ENCODE data around the gene FAM120B. TPM values are rescaled to one million over a fixed set of nuclear protein-coding genes. Genes with fewer than 3 reads are reported as not detected.
"Not testable (repeated sequence)": the region's sequence is repeated elsewhere in the genome, so short reads cannot be mapped to it uniquely, and the experiment has no call there.

FAM120B gene
- total RNA-seq, 1 donor from 2014 or later, result 32.8 TPM

- peak; percentile 64 for DNase-seq
Measured at GRCh38 chr6:170298688-170299087, 7.9 kb upstream of the FAM120B start.

DNA sequence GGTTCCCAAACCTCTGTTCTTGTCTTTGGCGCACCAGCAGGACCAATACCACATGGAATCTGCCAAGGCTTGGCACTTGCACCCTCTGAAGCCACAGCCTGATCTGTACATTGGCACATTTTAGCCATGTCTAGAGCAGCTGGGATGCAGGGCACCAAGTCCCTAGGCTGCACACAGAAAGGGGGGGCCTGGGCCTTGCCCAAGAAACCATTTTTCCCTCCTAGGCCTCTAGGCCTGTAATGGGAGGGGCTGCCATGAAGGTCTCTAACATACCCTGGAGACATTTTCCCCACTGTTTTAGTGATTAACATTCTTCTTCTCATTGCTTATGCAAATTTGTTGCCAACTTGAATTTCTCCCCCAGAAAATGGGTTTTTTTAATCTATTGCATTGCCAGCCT is 5.4 kb upstream of the FAM120B start:
- DNase-seq, result no peak

DNA sequence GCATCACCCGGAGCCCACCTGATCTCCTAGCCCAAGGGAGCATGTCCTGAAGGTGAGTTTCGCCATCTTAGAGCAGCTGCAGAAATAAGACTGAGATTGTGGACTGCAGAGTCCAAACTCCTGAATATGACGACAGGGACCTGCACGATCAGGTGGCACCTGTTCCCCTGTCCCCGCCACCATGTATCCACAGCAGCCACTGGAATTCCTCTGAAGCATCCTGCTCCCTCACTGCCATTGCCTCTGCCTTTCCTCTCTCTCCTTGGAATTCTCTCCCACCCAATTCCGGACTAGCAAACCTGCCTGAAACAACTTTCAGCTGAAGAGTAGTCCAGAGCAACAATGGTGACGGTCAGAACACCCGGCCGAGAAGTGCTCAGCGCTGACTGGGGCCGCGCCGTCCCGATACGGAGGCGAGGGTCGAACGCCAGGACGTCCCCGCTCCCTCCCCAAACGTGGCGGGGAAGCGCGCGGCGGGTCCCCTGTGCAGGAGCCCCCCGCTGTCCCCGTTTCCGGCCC is 694 bp upstream of the FAM120B start:
- no peak for DNase-seq

DNA sequence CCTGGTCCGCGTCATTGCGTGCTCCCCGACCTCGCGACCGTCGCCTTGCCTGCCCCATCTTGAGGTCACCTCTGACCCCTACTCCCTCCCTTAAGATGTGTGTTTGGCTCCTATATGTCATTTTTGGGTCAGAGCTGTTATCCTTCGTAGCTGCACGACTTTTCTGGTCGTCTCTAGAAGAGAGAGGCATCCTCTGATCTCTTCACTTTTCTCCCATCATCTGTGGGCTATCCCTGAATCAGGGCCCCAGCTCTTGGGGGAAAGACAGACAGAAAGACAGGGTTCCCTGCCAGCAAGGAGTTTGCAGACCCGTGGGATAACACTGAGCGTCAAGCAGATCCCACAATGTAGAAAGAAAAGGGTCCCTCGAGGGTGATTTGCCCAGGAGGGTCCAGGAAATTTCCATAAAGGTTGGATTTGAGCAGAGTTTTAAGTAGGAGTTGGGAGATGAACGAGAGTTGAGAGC is 555 bp downstream of the FAM120B start:
- no peak for DNase-seq

GRCh38 chr6:170308761-170309160 is 2.2 kb downstream of the FAM120B start:
- DNase-seq, result no peak

DNA sequence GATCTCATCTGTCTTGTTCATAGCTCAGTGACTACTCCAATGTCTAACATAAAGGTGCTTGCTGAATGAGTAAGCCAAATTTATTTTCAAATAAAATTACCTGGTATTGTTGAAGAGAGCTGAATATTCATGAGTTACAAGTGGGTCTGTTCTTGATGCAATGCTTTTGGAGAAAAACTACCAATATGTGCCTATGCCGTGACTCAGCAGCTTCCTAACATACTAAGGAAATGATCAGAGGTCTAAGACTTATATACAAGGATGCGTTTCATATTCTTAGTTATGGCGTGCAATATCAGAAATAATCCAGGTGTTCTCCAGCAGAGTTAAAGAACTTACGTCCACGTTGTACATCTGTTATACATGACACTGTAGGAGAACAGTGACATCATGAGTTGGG is 5.1 kb downstream of the FAM120B start:
- DNase-seq, result no peak

DNA sequence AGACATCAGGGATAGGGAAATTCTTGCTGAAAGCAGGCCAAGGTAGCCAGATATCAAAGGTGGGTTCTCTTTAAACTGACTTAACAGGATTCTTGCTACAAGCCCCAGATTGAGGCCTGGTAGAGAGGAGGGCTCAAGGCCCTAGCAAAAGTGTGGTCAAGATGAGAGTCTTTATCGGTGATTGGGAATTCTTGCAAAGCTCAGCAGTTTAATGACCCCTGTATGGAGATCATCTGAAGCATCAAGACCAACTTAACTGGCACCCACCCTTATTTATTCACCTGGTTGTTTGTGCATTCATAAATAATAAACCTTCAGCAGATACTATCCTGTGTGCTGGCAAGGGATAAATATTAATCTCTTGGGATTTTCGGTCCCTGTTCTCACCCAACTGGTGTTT is 6.3 kb downstream of the FAM120B start:
- DNase-seq, result no peak

DNA sequence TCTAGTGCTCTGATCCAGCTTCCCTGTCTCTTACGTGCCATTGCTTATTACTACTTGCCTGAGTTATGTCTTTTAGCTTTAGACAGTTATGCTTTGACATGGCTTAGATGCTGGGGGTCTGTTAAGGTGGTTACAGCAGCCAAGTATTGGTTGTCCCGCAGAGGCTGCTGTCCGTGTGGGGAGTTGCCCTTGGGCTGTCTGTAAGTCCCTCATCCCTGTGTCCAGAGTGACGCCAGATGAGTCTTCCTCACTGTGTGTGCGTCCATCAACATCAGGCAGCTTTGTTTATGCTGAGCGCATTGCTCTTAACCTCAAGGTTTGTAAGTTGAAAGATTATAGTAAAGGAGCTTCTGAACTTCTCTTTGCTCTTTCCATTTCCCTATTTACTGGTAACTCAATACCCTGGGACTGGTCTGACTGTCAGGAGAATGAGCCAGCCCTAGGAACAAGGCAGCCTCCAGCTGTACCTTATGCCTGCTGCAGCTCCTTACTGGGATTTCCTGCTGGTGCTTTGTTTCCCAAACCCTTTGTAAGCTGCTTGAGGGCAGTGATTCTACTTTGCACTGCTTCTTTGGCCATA is 7.2 kb downstream of the FAM120B start:
- peak; percentile 25 for DNase-seq

GRCh38 chr6:170314983-170315382 is 8.4 kb downstream of the FAM120B start:
- no peak for DNase-seq

- DNase-seq, result no peak
Measured at GRCh38 chr6:170316071-170316470, 9.5 kb downstream of the FAM120B start.

- DNase-seq, result no peak
Measured at GRCh38 chr6:170317076-170317475, 10.5 kb downstream of the FAM120B start.

- no peak for DNase-seq
Measured at GRCh38 chr6:170317718-170318117, 11.2 kb downstream of the FAM120B start.

GRCh38 chr6:170329321-170329720 is 22.8 kb downstream of the FAM120B start:
- DNase-seq, result no peak

DNA sequence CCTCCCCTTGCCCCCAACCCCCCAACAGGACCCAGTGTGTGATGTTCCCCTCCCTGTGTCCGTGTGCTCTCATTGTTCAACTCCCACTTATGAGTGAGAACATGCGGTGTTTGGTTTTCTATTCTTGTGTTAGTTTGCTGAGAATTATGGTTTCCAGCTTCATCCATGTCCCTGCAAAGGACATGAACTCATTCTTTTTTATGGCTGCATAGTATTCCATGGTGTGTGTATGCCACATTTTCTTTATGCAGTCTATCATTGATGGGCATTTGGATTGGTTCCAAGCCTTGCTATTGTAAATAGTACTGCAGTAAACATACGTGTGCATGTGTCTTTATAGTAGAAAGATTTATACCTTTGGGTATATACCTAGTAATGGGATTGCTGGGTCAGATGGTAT is 28.6 kb downstream of the FAM120B start:
- not testable (repeated sequence) for DNase-seq

- DNase-seq, result no peak
Measured at GRCh38 chr6:170344631-170345576, 38.3 kb downstream of the FAM120B start.

DNA sequence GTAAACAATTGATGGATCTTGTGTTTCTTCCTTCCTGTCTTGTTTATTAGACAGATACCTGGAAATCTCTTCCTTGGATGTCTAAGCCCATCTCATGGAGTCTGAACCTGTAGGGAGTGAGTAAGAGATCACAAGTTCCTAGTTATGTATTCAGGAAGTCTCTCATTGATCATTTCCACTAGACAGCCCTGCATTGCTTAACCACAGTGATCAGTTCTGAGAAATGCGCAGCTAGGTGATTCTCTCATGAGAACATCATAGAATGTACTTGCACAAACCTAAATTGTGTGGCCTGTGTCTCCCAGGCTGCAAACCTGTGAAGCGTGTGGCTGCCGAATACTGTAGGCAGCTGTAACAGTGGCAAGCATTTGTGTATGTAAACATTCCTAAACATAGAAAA is 39.1 kb downstream of the FAM120B start:
- DNase-seq, result no peak

DNA sequence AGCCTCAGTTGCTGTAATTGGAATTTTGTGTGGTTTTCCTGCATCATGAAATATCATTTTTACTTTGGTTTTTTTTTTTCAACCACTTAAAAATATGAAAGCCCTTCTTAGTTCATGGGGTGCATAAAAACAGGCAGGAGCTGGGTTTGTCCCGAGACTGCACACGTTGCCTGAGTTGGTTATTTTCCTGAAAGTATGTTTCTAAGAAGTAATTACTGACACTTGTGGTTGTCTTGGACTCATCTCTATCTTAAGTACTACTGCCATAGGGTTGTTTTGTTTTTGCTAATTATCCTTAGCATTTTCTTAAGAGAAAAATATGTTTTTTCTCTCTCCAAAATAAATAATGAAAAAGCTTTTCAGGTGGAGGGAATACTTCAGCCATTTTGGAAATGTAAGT is 40.1 kb downstream of the FAM120B start:
- DNase-seq, result no peak

DNA sequence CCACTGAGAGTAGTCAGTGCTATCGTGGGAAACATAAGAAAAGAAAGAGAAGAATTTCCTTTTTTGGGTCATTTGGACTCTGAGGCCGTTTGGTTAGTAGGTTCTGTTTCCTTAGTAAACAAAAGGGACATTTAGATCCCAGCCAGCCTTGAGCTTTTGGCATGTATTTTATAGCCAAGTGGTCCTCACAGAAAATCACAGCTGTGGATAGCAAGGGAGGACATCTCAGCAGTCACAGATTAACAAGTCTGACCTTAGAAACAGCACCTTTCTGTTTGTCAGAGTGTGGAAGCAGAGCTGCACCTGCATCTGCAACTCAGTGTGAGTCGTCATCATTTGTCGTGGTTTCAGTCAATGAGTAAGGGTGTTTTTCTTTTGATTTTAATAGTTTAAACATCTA is 40.5 kb downstream of the FAM120B start:
- no peak for DNase-seq

- no peak for DNase-seq
Measured at GRCh38 chr6:170347975-170348374, 41.4 kb downstream of the FAM120B start.

GRCh38 chr6:170351456-170351855 is 44.9 kb downstream of the FAM120B start:
- not testable (repeated sequence) for DNase-seq

DNA sequence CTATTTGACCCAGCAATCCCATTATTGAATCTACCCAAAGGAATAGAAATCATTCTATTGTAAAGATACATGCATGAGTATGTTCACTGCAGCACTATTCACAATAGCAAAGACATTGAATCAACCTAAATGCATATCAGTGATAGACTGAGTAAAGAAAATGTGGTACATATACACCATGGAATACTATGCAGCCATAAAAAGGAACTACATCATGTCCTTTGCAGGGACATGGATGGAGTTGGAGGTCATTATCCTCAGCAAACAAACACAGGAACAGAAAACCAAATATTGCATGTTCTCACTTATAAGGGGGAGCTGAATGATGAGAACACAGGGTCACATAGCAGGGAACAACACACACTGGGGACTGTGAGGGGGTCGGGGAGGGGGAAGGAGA is 48.6 kb downstream of the FAM120B start:
- DNase-seq, result not testable (repeated sequence)

GRCh38 chr6:170355661-170356060 is 49.1 kb downstream of the FAM120B start:
- DNase-seq, result no peak

DNA sequence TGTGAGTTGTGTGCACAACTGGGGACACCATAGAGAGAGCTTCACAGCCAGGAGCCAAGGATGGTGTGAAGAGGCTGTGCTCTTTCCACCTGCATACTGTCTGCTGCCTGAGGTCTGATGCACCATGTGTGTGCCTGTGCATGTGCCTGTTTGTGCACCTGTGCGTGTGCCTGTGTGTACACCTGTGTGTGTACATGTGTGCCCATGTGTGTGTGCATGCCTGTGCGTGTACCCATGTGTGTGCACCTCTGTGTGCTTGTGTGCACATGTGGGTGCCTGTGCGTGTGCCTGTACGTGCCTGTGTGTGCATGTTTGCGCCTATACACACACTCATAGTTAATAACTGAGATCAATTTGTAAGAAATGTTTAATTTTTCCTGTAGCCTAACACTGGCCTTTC is 51.3 kb downstream of the FAM120B start:
- no peak for DNase-seq
